GM19239 (cell line): ENCODE measurements around the gene PATE4.

Source experiments
- DNase-seq: peaks from one replicate; pipeline ENCODE4 v3.0.0; 2011; ENCODE audit warnings: low spot score; ENCODE audit not compliant: insufficient read length
- FAIRE-seq: peaks from 2 replicates; lab custom pipeline; 2011; peaks lifted over from hg19 to GRCh38; lab: Jason Lieb, UNC

Gene PATE4

DNA sequence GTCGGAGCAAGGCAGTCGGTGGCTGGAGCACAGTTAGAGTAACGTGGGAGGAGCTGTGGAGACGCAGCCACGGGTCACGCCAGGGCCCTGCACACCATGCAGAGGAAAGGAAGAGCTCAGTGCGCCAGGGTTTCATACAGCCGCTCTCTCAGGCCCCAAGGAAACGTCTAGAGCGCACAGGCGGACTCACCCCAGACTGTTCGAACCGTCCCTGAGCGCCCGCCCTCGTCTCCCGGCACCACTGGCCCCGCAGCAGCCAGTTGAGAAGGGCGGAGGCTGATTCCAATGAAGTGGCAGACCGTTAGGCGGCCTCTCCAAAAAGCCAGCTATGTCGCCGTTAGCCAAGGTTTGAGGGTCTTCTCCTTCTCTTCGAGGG lies 53.9 kb downstream of the PATE4 start:
- DNase-seq (peak; percentile 18), FAIRE-seq (no peak)

DNA sequence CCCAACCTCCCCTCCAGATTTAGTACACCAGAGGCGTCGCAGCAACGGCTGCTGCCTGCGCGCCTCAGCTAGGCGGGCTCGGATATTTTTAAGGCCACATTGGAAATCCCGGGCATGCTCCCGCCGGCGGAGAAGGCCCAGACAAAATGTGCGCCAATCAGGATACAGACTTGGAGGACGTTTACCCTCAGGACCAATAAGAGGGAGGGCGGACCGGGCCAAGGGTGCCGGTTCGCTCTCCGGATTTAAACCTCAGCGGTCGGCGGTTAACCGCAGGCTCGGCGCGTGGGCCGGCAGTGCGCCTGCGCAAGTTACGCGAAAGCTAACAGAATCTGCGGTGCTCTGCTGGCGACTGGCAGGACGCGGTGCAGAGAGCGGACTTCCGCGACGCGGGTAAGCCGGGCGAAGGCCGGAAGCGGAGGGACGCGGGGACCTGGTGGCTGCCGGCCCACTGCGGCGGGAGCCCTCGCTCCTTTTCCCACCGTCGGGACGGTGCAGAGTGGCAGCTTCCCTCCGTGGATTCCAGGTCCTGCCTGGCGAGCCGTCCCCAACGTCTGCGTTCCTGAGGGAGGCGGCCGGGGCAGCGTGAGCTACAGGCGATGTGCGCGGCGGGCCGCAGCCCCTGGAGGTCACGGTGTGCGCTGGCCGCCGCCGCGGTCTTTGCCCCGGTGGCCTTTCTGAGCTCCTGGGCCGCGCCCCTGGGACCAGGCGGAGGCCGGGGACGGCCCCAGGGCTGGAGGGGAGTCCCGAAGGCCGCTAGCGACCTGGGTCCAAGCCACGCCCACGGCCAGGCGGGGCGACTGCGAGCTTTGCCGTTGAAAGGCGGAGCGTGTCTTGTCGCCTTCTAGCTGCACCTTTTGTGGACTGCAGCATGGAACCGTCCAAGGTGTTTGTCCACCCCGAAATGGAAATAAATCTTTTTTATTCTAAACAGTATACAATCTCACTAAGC lies 54.5 kb downstream of the PATE4 start, which contains the start of gene HYLS1:
HYLS1 (plus strand) TSS at position 296 of the 952 bp plus-strand sequence. CDS start 11,701 bp downstream, outside the sequence.
- FAIRE-seq: peak; percentile 92

More for the DNA sequence above, 54.5 kb downstream of the PATE4 start, which contains the start of gene HYLS1:
- peak; percentile 76 for DNase-seq
